ENCODE data around the gene SMOC1.

The SMOC1 gene

DNA sequence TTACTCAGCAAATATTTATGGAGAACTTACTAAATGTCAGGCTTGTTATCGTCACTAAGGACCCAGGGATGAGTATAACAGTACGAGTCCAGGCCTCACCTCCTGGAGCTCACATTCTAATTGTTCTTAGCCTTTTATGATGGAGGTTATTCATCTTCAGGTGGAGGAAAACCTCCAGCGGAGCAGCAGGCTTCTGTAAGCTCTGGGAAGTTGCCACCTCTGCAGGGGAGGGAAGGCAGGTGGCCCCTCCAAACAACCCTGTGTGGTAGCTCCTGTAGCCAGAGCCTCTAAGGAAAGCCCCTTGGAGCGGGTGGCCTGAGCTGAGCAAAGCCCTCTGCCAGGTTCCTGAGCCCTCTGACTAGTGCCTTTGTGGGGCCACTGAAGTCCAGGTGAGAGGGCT is 104.1 kb downstream of the SMOC1 start:
- no peak for DNase-seq

DNA sequence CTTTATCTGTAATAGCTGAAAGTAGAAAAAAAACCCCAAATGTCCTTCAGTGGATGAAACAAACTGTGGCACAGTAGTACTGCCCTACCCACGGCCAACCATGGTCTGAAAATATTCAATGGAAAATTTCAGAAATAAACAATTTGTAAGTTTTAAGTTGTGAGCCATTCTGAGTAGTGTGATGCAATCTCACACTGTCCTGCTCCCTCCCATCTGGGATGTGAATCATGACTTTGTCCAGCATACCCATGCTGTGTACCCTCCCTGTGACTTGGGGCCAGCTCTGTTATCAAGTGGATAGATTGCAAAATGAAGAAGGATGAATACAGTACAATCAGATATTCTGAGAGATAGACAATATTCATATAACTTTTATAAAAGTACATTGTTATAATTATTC is 106.2 kb downstream of the SMOC1 start:
- no peak for DNase-seq

DNA sequence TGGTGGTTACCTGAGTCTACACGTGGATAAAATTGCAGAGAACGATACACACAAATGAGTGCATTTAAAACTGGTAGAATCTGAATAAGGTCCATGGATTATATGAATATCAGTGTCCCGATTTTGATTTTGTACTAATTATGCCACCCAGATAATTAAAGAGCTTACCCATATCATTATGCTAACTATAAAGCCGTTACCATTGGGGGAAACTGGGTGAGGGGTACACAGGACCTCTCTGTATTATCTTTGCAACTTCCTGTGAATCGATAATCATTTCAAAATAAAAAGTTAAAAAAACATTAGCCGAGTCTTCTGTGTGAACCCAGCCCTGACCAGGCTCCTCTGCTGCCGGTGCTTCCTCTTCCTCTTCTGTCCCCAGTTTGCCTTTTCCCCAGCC is 107.1 kb downstream of the SMOC1 start:
- DNase-seq, result no peak

DNA sequence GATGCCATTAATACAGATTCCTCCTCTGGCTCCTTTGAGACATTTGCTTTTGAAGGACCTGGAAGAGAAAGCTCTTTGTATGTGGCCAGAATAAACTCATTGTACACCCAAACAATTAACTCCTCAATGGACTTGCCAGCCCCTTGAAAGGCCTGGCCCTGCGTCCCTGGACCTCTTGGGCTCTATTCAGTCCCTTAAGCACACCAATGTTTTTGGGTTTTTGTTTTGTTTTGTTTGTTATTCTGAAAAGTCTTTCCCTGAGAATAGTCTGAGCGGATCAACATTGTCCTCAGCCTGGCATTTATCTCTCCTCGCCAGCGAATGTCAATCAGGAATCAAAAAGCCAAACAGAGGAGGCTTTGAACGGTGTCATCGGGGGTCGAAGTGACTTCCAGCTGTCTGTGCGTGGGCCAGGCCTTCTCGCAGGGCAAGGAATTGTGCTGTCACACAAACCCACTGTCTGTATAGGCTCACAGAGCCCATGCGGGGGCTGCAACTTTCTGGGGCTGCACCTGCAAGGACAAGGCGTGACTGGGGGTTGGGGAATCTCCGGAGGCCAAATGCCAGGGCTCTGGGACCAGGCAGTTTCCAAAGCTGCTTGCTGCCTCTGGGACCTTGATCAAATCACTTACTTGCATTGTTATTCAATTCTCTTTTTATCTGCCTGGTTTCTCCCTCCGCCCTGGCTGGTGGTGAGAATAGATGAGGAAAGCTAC is 108.3 kb downstream of the SMOC1 start:
- no peak for DNase-seq

DNA sequence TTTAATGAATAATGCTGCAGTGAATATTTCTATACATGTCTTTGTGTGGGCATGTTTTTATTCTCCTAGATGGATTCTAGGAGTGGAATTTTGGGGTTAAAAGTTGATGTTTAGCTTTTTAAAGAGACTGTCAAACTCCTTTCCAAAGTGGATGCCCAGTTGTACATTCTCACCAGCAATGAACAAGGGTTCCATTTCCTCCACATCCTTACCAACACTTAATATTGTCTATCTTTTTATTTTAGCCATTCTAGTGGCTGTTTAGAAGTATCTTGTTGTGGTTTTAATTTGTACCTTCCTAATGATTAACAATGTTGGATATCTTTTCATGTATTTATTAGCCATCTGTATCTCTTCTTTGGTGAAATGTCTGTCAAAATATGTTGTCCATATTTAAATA is 109.8 kb downstream of the SMOC1 start:
- DNase-seq, result no peak

DNA sequence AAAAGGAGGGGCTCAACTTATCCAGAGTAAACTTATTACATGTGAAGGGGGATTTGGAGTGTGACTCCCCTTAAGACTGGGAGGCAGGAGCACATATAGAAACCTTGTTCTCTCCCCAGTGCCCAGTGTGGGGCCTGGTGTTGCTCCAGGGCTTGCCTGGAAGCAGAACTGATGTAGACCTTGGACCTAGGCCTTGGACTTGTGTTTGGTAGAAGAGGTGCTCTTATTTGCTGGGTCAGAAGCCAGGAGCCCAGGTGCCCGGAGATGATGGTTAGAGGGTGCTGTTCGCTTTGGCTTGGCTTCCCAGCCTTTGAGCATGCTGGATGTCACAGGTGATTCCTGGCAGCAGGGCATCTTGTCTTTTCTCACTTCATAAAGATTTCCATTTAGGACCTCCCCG is 110.4 kb downstream of the SMOC1 start:
- no peak for DNase-seq

DNA sequence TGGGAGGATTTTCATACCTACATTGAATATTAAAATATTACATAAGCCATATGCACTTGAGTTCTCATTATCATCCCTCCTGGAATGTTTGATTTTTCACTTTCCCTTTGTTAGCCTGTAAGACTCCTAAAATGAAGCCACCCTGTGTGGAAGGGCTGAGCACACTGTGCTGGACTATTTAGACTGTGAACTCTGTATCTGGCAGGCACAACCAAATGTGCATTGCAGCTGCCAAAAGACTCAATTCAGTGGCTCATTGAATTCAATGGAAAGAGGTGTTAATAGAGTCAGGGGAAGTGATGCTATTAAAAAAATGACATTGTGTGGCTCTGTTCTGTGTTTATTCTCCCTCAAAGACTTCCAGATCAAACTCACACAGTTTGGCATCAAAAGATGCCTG is 111.1 kb downstream of the SMOC1 start:
- no peak for DNase-seq

DNA sequence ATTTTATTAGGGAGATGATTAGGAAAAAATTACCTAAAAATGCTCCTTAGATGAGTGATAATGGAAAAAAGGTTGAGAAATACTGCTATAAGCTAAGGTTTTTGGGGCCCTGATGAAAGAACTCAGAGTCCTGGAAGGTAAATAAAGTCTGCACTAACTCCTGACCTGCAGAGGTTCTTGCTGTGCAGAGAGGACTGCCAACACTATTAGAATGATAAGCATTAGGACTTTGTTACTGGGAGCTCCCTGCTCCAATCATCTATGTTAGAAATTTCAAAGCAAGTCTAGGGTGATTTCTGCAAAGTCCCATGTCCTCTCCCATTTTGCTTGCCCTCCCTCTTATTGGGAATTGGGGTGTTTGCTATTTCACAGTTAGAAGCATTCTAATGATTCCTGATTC is 112.2 kb downstream of the SMOC1 start:
- DNase-seq, result no peak

DNA sequence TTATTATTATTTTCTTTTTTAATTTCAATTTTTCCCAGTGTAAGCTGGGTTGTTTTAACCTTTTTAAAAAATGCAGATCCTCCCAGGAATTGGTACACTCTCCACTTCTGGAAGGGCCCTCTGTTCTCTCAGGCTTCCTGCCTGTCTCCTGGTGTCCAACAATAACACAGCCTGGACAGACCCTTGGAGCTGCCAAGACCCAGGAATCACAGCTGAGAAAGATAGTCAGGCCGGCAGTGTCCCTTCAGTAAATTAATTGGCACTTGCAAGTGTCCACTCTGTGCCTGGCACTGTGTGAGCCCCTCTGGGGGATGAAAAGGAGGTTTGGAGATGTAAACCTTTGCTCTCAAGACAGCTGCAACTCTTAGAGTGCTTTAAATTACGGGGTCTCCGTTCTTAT is 113.3 kb downstream of the SMOC1 start:
- no peak for DNase-seq

DNA sequence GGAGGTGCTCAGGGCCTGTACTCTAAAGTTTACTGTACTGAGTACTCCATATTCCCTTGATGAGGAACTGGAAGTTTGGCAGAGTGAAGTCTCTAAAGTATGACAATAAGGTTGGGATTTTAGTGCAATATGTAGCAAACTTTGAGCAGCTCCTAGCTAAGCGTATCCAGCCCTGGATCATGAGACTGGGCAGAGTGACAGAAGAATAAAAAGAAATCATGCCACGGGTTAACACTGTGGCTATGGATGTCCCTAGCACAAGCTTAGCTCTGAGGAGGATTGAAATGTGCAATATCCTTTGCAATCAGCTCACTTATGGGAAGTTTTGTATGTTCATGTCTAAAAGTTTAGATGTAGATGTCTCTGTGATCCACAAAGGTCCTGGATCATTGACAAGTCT is 114.1 kb downstream of the SMOC1 start:
- DNase-seq, result no peak

DNA sequence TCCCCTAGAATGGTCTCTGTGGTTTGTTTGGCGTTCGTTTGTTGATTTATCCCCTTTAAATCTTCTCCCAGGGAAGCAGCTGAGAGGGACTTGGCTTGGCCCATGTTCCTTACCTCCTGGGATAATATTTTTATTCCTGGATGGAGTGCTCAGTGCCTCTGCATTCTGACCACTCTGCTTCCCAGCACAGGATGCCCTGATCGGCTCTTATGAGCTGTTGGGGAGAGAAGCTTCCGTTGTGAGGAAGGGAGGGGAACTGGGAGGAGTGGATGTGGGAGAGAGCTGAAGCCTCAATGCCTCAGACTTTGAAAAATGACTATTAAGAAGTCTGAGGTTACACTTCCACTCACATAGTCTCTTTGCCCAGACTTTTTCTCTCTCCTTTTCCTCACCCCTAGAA is 114.8 kb downstream of the SMOC1 start:
- no peak for DNase-seq

DNA sequence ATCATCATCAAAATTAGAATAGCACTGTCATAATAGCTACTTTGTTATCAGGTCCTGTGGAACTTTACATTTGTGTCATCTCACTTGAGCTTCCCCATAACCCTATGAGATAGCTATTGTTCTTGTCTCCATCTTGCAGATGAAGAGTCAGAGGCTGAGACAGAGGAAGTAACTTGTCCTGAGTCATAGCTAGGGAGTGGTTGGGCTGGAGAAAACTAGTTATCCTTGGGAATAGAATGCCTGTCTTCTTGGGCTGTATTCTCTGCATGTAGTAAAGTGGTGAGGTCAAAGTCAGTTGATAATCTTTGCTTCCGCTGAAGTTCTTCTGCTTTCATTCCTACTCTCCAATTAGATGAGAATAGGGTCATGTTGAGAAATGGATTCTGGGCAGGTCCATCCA is 117.0 kb downstream of the SMOC1 start:
- no peak for DNase-seq

DNA sequence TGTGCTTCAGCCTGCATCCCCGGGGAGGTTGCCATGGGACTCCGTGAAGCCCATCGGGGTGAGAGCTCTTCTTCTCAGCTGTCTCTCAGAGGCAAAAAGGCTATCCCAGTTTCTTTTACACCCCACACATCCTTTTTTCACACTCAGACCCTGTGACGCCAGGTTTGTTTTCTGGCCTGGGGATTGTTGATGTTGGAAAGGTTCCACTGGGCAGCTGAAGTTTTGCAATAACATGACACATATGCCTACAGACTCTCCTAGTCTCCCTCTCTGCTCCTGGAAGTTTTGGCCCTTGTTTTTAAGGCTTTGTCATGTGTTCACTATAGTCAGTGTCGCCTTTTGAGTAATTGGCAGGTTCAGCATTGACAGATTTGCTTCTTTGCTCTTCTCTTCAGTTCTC is 118.6 kb downstream of the SMOC1 start:
- no peak for DNase-seq

DNA sequence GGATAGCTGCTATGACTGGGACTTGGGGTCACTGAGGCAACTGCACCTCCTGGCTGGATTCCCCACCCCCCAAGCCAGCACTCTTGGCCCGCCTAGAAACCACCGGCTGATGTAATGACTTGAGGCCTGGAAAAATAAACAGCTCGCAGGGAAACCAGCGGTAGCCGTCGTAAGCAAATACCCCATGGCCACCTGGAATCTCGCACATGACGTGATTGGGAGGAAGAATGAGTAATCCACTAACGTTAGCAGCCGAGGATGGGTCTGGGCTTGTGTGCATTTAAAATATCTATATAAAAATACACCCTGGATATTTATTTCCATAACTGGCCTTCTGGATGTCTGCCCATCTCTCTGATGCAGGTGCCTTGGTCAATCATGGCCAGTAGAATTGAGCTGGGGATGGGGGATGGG is 120.1 kb downstream of the SMOC1 start:
- DNase-seq, result no peak

DNA sequence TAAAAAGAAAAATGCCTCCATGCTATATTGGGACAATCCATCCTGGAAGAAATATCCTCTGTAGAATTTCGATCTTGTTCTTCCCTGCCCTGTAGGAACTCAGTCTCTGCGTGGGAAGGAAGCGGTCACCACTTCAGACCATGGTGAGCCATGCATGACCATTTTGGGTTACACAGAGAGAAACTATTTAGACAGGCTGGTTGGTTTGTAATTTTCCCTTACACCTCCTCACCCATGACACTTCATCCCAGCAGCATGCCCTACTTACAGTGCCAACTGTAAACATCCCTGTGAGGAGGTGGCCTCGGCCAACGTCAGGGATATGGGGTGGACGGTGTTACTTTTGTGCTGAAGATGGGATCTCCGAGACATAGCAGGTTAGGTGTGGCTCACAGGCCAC is 121.4 kb downstream of the SMOC1 start:
- no peak for DNase-seq

DNA sequence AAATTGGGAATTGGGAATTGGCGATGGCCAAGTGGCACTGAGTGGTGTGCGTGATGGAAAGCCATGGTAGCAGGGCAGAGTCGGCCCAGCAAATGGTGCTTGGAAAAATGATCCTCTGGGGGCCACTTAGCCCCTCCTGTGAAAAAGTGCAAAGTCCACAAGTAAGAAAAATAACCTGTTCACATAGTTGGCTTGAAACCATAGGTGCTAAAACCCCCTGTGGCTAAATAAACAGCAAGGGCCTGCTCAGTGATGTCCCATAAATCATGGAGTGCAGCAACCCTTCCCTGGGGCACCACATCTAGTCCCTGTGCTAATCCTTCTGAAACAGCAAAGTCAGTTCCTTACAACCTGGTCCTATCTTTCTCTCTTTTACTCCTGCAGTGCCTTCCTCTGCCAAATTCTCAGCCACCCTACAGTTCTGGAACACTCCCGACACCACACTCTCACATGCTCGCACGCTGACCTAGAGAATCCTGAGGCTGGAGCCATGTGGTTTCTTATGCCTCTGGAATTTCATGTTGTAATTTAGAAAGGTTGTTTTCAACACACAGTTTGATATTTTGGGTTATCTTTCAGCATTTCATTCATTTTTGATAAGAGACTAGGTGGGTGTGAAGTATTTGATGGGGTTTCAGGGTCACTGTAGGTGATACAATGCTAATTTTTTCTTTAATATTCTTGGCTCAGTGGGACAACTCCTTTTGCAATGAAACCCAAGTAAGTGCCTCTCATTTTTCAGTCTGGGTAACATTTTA is 123.6 kb downstream of the SMOC1 start:
- DNase-seq, result no peak

DNA sequence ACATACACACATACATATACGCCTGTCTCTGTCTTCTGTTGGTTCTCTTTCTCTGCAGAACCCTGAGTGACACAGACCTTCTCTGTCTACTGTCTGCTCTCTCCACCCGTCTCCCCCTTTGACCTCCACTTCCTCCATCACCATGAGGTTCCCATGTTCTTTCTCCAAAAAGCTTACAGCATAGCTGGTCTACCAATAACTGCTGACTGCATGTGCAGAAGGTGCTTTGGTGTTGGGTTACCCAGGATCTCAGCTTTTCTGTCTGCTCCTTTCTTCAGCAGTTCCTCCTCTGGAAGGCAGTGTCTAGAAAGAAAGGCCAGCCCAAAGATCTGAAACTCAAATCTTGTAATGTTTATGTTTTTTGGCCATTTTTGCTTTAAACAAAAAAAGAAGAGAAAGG is 125.6 kb downstream of the SMOC1 start:
- no peak for DNase-seq

DNA sequence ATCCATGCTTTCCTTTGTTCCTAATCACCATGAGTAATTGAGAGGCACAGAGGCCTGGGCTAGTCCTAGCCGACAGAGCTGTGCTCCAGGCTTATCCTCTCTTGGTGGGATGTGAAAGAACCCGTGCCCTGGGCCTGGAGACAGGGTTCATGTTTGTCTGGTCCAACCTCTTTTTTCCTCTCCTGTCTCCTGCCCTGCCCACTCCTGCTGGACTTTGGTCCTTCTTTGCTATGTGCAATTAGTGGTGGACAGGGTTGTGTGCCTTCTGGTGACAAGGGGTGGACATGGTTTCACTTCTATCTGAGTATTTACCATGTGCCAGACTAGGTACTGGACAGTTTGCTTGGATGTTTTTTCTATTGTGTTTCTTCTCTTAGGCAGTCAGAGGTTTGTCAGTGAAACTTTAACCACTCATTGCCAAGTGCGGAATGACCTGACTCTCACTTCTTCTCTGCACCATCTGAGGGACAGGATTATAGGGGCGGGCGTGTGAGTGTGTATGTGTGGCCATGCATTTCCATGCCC is 126.1 kb downstream of the SMOC1 start:
- DNase-seq, result no peak

DNA sequence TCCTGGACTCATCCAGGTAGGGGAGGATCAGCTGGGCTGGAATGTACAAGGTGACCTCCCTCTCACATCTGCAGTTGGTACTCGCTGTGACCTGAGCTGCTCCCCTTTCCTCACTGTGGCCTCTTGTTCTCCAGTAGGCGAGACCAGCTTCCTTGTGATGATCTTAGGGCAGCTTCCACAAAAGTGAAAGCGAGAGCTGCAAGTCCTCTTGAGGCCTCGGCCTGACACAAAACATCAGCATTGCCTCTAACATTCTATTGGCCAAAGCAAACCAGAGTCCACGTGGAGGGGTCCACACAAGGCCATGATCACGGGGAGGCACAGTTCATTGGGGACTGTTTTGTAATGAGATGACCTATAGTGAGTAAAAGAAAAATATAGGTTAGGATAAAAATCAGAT is 127.5 kb downstream of the SMOC1 start:
- DNase-seq, result no peak

DNA sequence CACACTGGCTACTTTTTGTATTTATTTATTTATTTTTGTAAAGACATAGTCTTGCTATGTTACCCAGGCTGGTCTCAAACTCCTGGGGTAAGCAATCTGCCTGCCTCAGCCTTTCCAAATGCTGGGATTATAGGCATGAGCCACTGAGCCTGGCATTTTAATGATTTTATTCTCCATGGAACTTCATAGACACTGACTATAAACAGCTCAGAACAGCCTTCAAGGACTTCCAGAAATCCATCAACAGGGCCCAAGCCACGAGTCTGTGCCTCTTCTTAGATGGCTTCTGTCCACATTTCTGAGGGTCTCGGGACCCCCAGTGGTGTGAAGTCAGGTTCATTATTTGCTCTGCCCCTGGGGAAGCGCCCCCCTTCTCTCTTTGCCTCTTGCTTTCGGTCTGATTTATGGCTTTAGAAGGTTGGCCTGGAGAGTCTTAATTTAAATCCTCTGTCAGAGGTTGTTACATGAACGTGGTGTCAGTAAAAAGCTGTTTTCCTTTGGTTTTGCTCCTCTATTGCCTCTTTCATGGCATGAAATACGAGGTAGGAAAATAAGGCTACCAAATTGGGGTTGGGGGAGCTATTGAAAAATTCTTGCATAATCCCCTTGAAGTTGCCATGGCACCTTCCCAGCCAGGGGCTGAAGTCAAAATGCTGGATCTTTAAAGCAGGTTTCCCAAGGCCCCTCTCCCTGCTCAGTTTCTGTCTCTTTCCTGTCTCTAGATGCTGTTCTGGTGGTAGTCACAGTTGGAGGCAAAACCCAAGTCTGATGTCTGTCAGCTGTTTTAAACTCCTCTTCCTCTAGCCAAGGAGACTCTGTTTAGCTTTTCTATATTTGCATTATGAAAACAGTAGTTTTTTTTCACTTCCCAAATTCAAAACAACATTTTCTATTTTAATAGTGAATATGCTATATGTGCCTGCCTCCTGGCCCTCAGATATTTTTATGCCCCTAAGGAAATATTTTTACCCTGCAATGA is 129.4 kb downstream of the SMOC1 start:
- no peak for DNase-seq

DNA sequence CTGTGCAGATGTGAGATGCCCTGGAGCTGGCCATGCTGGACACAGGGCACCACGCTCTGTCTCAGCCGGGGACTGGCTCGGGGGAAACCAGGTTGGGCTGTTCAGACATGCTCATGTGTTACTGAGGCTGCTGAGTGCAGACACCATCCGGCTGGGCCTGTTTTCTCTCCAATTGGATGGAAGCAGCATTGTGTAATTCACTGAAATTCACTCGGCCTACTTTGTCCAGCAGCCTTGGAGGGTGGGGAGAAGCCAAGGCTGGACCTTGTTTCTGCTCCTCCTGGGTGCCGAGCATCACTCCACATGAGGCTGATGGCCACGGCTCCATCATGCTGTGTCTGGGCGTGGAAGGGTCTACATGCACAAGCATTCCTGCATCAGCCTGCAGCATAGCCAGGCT is 130.7 kb downstream of the SMOC1 start:
- no peak for DNase-seq

DNA sequence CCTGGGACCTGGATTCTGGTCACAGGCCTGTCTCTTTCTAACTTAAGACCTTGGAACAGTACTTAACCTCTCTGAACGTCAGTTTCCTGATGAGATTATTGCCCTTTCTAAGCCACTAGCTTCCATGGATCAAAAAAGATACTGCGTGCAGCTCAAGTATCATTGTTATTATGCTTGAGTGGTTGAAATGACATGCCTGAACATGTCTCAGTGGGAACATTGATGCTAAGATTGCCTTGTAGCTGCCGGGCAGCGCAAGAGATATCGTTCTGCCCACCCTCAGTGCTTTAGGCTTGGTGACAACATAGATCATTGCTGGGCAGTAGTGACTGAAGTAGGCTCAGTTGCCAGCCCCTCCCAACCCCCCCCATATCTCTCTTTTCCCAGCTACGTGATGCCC is 131.9 kb downstream of the SMOC1 start:
- DNase-seq, result no peak

DNA sequence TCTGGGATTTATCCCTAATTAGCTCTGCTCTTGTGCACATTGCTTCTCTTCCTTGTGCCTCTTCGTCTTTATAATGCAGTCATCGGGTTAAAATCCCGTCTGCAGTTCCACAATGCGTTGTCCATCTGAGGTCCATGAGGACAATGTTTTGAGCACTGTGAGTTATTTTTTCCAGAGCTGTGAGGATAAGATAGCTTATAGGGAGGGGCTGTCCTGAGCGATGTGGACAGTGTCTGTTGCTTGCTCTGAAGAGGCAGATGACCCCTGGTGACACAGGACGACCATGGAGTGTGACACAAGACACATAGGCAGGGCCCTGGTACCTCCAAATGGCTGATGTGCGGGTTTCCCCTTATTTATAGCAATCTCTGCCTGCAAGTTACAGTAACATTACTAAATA is 132.5 kb downstream of the SMOC1 start:
- DNase-seq, result no peak

Data from T-helper 1 cell (primary cell).